Peyer's patch (tissue), 4 donors: ENCODE results near the gene TUBGCP2.

Experiments used
- CTCF ChIP-seq, 6 experiments: fragments of 450-650 bp in 4 of 6; fragments of 200-600 bp in 2 of 6; sonication (generic) in 1 of 6; IDR thresholded peaks; one replicate each; pipeline ENCODE4 v1.5.1; 2017 to 2019; ENCODE audit warnings: antibody characterized with exemption in 6 of 6, mild to moderate bottlenecking in 3 of 6, moderate library complexity in 1 of 6
- POLR2A ChIP-seq, 2 donors: fragments of 450-650 bp; IDR thresholded peaks; one replicate each; pipeline ENCODE4 v1.5.1; 2017; ENCODE audit warnings: antibody characterized with exemption in 2 of 2, mild to moderate bottlenecking in 2 of 2, moderate library complexity in 2 of 2

- TF ChIP-seq CTCF (IDR thresholded peaks at IDR 0.05) (no peak), POLR2A (IDR thresholded peaks at IDR 0.05) (no peak)
These were observed 76.6 kb downstream of the TUBGCP2 start for GRCh38 chr10:133231946-133232574.
